Stomach (tissue), 4 donors: ENCODE data around the gene SYNPR.

Source experiments
- POLR2AphosphoS5 ChIP-seq, 3 donors: sonication (generic); formaldehyde crosslinking; IDR thresholded peaks; one replicate each; pipeline ENCODE4 v1.6.1; 2016; ENCODE audit warnings: antibody characterized with exemption in 3 of 3
- TF ChIP-seq, protein P1 (sequence below), 7 experiments: fragments of 450-650 bp in 4 of 7; fragments of 200-600 bp in 3 of 7; sonication (generic) in 3 of 7; IDR thresholded peaks; one replicate each; pipeline ENCODE4 v1.5.1; 2016 to 2019; ENCODE audit warnings: antibody characterized with exemption in 7 of 7, control low read depth in 2 of 7, mild to moderate bottlenecking in 1 of 7

GRCh38 chr3:63482341-63482740, 204.2 kb downstream of the SYNPR start:
- TF ChIP-seq POLR2AphosphoS5 (IDR thresholded peaks at IDR 0.05): no peak
- TF ChIP-seq, protein P1, sequence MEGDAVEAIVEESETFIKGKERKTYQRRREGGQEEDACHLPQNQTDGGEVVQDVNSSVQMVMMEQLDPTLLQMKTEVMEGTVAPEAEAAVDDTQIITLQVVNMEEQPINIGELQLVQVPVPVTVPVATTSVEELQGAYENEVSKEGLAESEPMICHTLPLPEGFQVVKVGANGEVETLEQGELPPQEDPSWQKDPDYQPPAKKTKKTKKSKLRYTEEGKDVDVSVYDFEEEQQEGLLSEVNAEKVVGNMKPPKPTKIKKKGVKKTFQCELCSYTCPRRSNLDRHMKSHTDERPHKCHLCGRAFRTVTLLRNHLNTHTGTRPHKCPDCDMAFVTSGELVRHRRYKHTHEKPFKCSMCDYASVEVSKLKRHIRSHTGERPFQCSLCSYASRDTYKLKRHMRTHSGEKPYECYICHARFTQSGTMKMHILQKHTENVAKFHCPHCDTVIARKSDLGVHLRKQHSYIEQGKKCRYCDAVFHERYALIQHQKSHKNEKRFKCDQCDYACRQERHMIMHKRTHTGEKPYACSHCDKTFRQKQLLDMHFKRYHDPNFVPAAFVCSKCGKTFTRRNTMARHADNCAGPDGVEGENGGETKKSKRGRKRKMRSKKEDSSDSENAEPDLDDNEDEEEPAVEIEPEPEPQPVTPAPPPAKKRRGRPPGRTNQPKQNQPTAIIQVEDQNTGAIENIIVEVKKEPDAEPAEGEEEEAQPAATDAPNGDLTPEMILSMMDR (IDR thresholded peaks at IDR 0.05): no peak
